ENCODE results near the gene ST6GAL2. TPM values are rescaled to one million over a fixed set of nuclear protein-coding genes. Genes with fewer than 3 reads are reported as not detected.

ST6GAL2 gene
- total RNA-seq, 1 experiment from 2014 or later: not detected

DNA sequence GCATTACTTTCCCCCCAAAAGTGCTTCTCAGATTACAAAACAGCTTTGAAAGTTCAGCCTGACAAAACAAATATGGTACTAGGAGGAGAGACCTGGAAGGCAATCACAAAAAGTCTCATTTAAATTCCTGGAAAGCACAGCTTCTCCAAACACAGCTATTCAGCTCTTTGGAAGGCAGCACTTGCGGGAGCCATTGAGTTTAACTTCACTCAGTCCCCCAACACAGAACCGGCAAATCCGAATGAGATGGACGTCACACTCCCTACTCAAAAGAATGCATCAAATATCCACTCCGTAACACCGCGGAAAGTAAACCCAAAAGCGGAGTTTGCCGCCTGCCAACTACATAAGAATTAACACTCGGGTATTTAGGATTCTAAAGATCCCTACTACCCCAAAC lies 638 bp downstream of the ST6GAL2 start:
- Histone ChIP-seq H3K27ac (no peak overlapping the region), H3K27me3 (ENCODE audit: insufficient read depth, low read depth) (no peaks in the 10 kb centered on the region), H3F3A (ENCODE audit: insufficient read depth, low read depth) (no peaks in the 10 kb centered on the region), H3K36me3 (ENCODE audit: low read depth) (no peaks in the 10 kb centered on the region), H3K9me3 (ENCODE audit: insufficient read depth, low read depth) (no peaks in the 10 kb centered on the region), H3K79me2 (ENCODE audit: low read depth) (no peaks in the 10 kb centered on the region), H4K20me1 (ENCODE audit: insufficient read depth) (no peaks in the 10 kb centered on the region), H3K9me2 (ENCODE audit: insufficient read depth) (no peaks in the 10 kb centered on the region), H3K4me1 (replicated peaks; ENCODE audit: insufficient read depth) (no peaks in the 10 kb centered on the region), H3K4me2 (no peak overlapping the region), H2AFZ (no peak overlapping the region), H3K4me3 (no peak overlapping the region)
- DNase-seq: no peak
- ChIA-PET CTCF (no interaction called here), POLR2A (ENCODE audit: unreplicated experiment) (no interaction called here)
- no peak for TF ChIP-seq EZH2 (IDR thresholded peaks at IDR 0.05; ENCODE audit: low read depth)
- TF ChIP-seq, protein P1, sequence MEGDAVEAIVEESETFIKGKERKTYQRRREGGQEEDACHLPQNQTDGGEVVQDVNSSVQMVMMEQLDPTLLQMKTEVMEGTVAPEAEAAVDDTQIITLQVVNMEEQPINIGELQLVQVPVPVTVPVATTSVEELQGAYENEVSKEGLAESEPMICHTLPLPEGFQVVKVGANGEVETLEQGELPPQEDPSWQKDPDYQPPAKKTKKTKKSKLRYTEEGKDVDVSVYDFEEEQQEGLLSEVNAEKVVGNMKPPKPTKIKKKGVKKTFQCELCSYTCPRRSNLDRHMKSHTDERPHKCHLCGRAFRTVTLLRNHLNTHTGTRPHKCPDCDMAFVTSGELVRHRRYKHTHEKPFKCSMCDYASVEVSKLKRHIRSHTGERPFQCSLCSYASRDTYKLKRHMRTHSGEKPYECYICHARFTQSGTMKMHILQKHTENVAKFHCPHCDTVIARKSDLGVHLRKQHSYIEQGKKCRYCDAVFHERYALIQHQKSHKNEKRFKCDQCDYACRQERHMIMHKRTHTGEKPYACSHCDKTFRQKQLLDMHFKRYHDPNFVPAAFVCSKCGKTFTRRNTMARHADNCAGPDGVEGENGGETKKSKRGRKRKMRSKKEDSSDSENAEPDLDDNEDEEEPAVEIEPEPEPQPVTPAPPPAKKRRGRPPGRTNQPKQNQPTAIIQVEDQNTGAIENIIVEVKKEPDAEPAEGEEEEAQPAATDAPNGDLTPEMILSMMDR (conservative IDR thresholded peaks at IDR 0.05): no peak
- no TSS peak for BruUV-seq (replicated peaks)
- intact Hi-C loops (cut with micrococcal nuclease; ENCODE audit: unreplicated experiment): no loop called here

DNA sequence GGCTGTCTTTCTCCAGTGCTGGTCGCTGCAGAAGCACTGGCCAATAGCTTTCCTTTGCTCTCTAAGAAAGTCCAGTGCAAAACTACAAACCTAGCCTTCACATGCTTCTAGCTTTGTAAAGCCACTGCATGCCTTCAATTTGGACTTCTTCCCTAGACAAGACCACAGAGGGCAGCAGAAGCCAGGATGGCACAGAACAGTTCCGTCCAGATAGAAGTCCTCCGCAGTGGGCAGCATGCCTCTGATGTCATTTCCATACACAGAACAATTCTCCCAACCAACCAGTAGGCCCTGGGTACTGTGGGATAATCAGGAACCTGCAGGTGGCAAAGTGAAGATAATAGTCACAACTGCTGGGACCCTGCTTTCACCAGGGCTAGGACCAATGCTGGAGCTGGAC lies 3.3 kb downstream of the ST6GAL2 start:
- no TSS peak for BruUV-seq (replicated peaks)
- Histone ChIP-seq H3K4me1 (replicated peaks; ENCODE audit: insufficient read depth) (no peaks in the 10 kb centered on the region), H3K79me2 (ENCODE audit: low read depth) (no peaks in the 10 kb centered on the region), H3K4me2 (no peak overlapping the region), H3K9me3 (ENCODE audit: insufficient read depth, low read depth) (no peaks in the 10 kb centered on the region), H3K4me3 (no peak overlapping the region), H3K36me3 (ENCODE audit: low read depth) (no peaks in the 10 kb centered on the region), H3F3A (ENCODE audit: insufficient read depth, low read depth) (no peaks in the 10 kb centered on the region), H3K27ac (no peak overlapping the region), H2AFZ (no peak overlapping the region), H3K9me2 (ENCODE audit: insufficient read depth) (no peaks in the 10 kb centered on the region), H4K20me1 (ENCODE audit: insufficient read depth) (no peaks in the 10 kb centered on the region), H3K27me3 (ENCODE audit: insufficient read depth, low read depth) (no peaks in the 10 kb centered on the region)
- ChIA-PET POLR2A (ENCODE audit: unreplicated experiment) (no interaction called here), CTCF (no interaction called here)
- DNase-seq: no peak
- intact Hi-C loops (cut with micrococcal nuclease; ENCODE audit: unreplicated experiment): no loop called here
- TF ChIP-seq EZH2 (IDR thresholded peaks at IDR 0.05; ENCODE audit: low read depth): no peak
- TF ChIP-seq, protein P1 (conservative IDR thresholded peaks at IDR 0.05): no peak

DNA sequence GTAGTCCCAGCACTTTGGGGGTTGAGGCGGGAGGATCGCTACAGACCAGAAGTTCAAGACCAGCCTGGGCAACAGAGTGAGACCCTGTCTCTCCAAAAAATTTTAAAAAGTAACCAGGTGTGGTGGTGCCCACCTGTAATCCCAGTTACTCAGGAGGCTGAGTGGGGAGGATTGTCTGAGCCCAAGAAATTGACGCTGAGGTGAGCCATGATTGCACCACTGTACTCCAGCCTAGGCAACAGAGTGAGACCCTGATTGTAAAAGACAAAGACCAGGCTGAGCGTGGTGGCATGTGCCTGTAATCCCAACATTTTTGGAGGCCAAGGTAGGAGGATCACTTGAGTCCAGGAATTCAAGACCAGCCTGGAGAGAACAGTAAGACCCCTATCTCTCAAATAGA lies 7.8 kb downstream of the ST6GAL2 start:
- Histone ChIP-seq H2AFZ (no peak overlapping the region), H3K36me3 (ENCODE audit: low read depth) (no peaks in the 10 kb centered on the region), H3K27me3 (ENCODE audit: insufficient read depth, low read depth) (no peaks in the 10 kb centered on the region), H3K79me2 (ENCODE audit: low read depth) (no peaks in the 10 kb centered on the region), H3K9me3 (ENCODE audit: insufficient read depth, low read depth) (no peaks in the 10 kb centered on the region), H3K9me2 (ENCODE audit: insufficient read depth) (no peaks in the 10 kb centered on the region), H4K20me1 (ENCODE audit: insufficient read depth) (no peaks in the 10 kb centered on the region), H3F3A (ENCODE audit: insufficient read depth, low read depth) (no peaks in the 10 kb centered on the region), H3K4me2 (no peak overlapping the region), H3K27ac (no peak overlapping the region), H3K4me3 (no peak overlapping the region), H3K4me1 (replicated peaks; ENCODE audit: insufficient read depth) (no peaks in the 10 kb centered on the region)
- CTCF ChIA-PET: no interaction called here
- TF ChIP-seq EZH2 (IDR thresholded peaks at IDR 0.05; ENCODE audit: low read depth): no peak
- TF ChIP-seq, protein P1 (conservative IDR thresholded peaks at IDR 0.05): no peak
- no peak for DNase-seq
- POLR2A ChIA-PET (ENCODE audit: unreplicated experiment): no interaction called here
- no TSS peak for BruUV-seq (replicated peaks)
- intact Hi-C loops (cut with micrococcal nuclease; ENCODE audit: unreplicated experiment): no loop called here
